IPS-11a (cell line): ENCODE measurements around the gene DTWD1.
"Not testable (repeated sequence)": the region's sequence is repeated elsewhere in the genome, so short reads cannot be mapped to it uniquely, and the experiment has no call there.

Source experiments
- H3K4me3 ChIP-seq: one replicate; pipeline ENCODE4 v1.5.1; 2013; ENCODE audit warnings: low read depth, low read length, control low read depth

The DTWD1 gene

DNA sequence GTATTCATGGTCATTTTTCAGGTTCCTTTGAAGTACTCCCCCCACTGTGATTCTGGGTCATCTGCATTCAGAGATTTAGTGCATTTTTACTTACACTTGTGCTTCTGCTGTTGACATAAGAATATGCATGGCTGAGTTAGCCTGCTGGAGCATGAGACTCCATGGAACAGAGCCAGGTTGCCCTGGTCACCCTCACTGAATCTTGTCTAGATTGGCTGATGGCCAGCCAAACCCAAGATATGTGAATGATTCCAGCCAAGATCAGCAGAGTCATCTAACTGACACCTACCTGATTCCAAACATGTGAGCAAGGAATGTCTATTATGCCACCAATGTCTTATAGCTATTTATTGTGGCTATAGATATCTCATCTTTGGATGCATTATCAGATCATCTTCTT lies 25.1 kb downstream of the DTWD1 start:
- H3K4me3 ChIP-seq: no peak overlapping the region

DNA sequence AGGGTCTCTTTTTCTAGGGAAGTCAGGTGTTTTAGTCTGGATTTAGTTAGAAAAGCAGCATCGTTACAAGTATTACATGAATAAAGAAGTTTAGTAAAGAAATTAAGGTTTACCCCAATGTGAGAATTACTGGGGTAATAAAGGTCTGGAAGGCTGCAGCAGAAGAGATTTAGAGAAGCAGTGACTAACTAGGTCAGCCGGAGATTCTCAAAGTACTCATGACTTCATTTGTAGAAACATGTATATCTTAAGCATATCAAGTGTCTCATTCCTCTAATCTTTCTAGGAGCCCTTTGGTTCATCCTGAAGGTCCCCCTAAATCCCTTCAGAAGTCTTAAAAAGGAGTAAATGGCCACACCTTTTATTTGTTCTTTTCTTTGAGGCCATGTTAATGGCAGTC lies 26.0 kb downstream of the DTWD1 start:
- H3K4me3 ChIP-seq: no peak overlapping the region

DNA sequence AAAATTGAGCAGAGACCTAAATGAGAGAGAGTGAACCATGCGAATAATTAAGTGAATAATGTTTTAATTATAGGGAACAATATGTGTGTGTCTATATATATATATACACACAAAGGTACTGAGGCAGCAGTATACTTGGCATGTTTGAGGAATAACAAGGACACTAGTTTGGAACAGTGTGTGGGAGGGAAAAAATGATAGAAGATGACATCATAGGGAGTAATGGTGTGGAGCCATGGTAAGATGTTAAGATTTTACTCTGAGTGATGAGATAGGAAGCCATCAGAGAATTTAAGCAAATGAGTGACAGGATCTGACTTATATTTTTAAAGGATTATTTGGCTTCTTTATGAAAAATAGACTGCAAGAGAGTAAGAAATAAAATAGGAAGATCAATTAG lies 29.1 kb downstream of the DTWD1 start:
- no peak overlapping the region for H3K4me3 ChIP-seq

DNA sequence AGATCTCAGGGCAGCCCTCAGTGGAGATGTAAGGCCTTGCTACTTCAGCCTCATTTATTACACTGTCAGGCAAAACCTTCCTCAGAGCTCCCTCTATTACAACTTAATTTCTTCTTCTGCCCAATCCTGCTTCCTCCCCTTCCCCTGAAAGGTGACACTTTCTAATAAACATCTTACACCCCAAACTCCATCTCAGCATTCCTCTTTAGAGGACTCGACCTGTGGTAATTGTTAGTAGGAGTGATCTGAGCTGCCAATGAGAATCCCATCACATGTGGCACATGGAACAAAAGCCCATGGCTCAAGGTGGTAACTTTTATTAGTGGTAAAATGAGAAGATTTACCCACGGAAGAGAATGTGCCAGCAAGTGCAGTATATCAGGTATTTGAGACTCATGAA lies 29.8 kb downstream of the DTWD1 start:
- no peak overlapping the region for H3K4me3 ChIP-seq

- no peak overlapping the region for H3K4me3 ChIP-seq
Measured at GRCh38 chr15:49652922-49653321, 32.1 kb downstream of the DTWD1 start.

- no peak overlapping the region for H3K4me3 ChIP-seq
Measured at GRCh38 chr15:49656734-49657133, 35.9 kb downstream of the DTWD1 start.

DNA sequence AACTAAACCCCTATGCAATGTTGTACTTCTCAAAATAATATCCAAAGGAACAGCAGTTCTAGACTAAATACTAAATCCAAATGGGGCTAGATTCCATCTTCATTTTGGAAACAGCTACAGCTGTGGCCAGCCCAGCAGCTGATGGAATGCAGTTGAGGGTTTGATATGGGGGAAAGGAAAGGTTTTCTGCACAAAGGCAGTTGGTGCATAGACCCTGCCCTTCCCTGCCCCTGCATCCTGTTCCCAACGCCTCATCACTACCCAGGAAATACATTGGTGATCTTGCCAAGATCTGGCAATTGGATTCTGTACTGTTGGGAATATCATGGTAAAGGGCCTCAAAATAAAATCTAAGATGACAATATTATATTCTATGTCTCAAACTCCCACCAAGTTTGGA lies 43.9 kb downstream of the DTWD1 start:
- no peak overlapping the region for H3K4me3 ChIP-seq

- not testable (repeated sequence) for H3K4me3 ChIP-seq
Measured at GRCh38 chr15:49666486-49666885, 45.6 kb downstream of the DTWD1 start.

- H3K4me3 ChIP-seq: no peak overlapping the region
Measured at GRCh38 chr15:49669288-49669687, 48.4 kb downstream of the DTWD1 start.

GRCh38 chr15:49673861-49674260 lies 53.0 kb downstream of the DTWD1 start:
- no peak overlapping the region for H3K4me3 ChIP-seq

DNA sequence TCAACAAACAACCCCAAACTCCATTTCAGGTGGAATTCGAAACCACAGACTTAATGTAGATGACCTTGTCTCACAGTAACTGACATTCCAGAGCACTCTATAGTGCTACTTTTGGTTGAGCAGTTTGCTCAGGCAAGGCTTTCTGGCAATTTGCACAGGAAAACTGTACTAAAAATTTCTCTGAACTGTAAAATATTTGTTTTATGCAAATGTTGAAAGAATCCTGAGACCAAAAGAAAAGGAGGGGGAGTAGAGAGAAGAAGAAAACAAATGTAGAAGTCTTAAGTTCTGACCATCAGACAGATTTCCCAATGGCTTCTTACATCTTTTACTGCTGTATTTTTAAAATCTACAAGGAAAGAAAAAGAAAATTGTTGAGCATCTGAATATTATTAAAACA lies 53.5 kb downstream of the DTWD1 start:
- H3K4me3 ChIP-seq: no peak overlapping the region

DNA sequence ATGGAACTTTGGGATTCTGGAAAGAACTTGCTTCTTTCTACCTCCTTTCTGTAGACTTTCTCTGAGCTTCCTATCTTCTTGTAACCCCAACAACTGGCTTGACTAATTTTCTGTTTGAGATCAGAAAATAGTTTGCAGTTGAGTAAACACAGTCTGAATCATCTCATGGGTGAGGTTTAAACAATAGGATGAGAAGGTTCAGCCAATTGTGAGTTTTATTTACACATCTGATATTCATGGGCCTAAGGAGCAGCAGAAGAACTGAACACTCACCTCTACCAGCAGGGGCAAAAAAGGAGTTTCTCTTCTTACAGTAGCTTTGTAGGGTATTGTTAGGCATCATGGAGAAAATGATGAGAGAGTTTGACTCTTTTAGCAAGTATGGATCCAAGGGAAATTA lies 54.2 kb downstream of the DTWD1 start:
- no peak overlapping the region for H3K4me3 ChIP-seq

- H3K4me3 ChIP-seq: no peak overlapping the region
Measured at GRCh38 chr15:49678655-49679054, 57.8 kb downstream of the DTWD1 start.

GRCh38 chr15:49686599-49686998 lies 65.8 kb downstream of the DTWD1 start:
- no peak overlapping the region for H3K4me3 ChIP-seq

DNA sequence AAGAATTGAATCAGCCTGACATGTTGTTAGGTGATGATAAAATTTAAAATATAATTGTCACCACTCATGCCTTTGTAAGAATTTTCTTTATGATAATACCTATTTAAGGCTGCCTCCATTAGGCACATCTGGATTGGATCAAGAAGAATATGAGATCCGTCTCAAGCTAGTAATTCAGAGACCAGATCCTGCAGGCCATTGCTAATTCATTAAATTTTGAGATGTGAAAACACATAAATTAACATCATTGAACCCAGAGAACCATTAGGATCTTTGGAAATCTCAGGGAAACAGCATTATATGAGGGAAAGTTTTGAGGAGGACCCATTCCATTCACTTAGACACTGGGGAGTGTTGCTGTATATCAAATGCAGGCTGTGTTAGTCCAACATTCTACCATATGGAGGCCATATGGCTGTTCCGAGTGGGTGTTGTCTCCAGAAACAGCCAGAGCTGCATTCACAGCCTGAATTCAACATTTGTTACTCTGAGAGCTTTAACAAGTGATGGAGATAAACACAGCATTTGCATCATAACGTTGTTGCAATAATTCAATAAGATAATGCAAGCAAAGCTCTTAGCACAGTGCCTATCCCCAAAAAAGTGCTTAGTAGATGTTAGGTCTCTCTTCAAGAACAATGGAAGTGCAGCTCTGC lies 67.4 kb downstream of the DTWD1 start:
- no peak overlapping the region for H3K4me3 ChIP-seq

DNA sequence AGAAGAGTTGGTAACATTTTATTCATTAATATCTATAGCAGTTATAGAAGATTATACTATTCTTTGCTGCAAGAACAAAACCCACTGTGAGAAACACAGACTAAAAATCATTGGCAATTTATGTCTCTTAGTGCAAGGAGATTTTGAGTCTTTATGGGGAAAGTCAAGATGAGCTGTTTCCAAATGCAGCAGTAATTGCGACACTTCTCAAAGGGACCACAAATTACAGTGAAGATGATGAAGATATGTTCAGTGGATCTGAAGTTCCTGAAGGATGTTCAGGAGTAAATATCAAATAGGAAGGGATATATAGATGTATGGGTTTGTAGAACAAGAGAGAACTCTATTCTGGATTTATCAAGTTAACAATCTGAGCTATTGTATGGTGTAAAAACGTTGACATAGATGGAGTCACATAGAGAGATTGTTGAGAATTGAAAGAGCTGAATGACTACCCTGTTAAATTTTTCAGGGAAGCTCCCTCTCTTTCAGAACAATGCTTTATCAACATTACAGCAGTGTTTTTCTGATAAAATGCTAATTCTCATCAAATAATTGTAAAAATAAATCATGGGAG lies 71.8 kb downstream of the DTWD1 start:
- H3K4me3 ChIP-seq: no peak overlapping the region

DNA sequence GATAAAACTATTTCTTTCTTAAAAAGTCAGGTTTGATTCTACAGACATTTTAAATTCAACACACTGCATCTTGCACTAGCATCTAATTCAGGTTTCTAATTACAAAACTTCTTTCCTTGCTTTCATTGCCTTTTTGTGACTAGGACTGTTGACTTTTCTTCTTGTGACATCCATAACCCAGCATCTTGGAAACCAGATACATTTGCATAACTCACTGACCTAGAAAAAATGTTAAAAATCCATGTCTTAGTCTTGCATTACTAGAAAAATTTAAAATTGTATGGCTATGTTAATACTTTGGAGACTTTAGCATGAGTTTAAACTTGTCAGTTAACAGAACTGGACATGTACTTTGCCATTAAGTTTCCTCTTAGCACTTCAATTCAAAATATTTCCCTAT lies 72.7 kb downstream of the DTWD1 start:
- H3K4me3 ChIP-seq: no peak overlapping the region

DNA sequence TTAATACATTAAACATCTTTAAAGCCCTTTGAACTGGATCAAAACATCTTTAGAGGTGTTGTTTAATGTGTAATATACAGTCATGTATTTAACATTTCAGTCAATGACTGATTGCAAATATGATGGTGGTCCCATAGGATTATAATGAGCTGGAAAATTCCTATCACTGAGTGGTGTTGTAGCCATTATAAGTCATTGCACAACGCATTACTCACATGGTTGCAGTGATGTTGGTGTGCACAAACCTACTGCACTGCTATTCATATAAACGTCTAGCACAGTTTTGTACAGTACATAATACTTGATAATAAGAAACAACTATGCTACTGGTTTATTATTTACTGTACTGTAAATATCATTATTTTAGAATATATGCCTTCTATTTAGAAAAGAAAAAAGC lies 75.6 kb downstream of the DTWD1 start:
- no peak overlapping the region for H3K4me3 ChIP-seq

DNA sequence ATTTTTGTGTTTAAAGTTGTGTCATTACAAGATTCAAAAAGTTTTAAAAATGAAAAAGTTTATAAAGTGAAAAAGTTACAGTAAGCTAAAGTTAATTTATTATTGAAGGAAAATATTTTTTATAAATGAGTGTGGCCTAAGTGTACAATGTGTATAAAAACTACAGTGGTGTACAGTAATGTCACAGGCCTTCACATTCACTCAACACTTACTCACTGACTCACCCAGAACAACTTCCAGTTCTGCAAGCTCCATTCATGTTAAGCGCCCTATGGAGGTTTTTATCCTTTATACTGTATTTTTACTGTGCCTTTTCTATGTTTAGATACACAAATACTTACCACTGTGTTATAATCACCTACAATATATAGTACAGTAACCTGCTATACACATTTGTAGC lies 76.3 kb downstream of the DTWD1 start:
- H3K4me3 ChIP-seq: no peak overlapping the region

- H3K4me3 ChIP-seq: not testable (repeated sequence)
Measured at GRCh38 chr15:49702982-49703381, 82.1 kb downstream of the DTWD1 start.
